ENCODE data around the gene PLXNA2. TPM values are rescaled to one million over a fixed set of nuclear protein-coding genes. Genes with fewer than 3 reads are reported as not detected.

PLXNA2 gene
- polyA plus RNA-seq, 2 of the 4 experiments (the other 2 are of a cell fraction): 0.36 to 0.87 TPM

DNA sequence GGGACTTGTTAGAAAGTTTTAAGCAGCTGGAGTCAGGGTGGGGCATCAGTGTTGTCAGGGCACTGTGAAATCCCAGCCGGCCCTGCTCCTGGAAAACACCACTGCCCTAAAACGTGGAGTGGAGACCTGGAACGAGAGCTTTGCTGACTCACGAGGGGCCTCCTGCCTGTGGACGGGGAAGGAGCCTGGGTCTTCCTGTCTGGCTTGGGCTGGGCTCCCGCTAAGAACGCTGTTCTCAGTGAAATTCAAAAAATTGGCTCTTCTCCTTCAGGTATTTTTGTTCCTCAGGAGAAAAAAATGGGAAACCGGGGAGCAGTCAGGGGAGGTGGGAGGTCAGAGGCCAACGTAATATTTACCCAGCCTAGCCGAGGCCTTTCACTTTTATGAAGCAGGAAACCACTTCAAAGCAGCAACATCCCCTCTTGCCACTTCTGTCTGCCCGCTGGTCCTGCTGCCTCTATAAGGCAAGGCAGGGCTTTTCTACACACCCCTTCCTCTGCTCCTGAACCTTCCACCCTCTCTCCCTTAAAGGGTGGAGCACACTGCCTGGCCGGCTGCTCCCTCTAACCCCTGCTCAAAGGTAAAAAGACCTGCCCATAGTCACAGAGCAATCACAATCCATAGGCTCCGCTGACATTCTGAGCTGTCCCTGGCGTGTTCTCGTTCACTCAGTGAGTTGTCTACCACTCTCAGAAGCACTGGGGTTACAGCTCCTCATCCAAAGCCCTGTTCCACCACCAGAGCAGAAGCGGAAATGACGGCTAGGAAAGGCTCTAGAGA lies 8.0 kb downstream of the PLXNA2 start:
- Histone ChIP-seq H3K4me3 (no peak overlapping the region), H3K4me1 (peaks cover 18% of the 10 kb centered on the region), H3K4me2 (no peak overlapping the region), H3K9me3 (no peaks in the 10 kb centered on the region), H3K27ac (no peak overlapping the region)
- no peak for DNase-seq (ENCODE audit: low read depth in 1 of 2, low spot score in 1 of 2)
- CTCF ChIA-PET: interaction anchor here (1.2 to 15.6 kb wide), 10 partner anchors 8 to 214 kb away, joined by 3 to 417 read pairs (median 29); partner anchors contain the start of gene PLXNA2
- FAIRE-seq: no peak
- POLR2A ChIA-PET: no interaction called here
- TF ChIP-seq CHD2 (IDR thresholded peaks at IDR 0.05; ENCODE audit: low read length, partially characterized antibody): no peak
- no peak for TF ChIP-seq GATA3 (IDR thresholded peaks at IDR 0.05; ENCODE audit: borderline replicate concordance)
- no peak for TF ChIP-seq HDAC2 (IDR thresholded peaks at IDR 0.05)
- no peak for TF ChIP-seq SMC3 (IDR thresholded peaks at IDR 0.05)
- TF ChIP-seq MAZ (IDR thresholded peaks at IDR 0.05; ENCODE audit: borderline replicate concordance, low read depth, low read length): no peak
- TF ChIP-seq, protein P1, sequence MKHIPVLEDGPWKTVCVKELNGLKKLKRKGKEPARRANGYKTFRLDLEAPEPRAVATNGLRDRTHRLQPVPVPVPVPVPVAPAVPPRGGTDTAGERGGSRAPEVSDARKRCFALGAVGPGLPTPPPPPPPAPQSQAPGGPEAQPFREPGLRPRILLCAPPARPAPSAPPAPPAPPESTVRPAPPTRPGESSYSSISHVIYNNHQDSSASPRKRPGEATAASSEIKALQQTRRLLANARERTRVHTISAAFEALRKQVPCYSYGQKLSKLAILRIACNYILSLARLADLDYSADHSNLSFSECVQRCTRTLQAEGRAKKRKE (CRISPR knock-in tag; IDR thresholded peaks at IDR 0.05; ENCODE audit: low read depth): no peak
- WGBS (ENCODE audit: missing lambda C conversion rate): 78% methylated on average over 17 of the region's 17 CpGs
- no peak for ATAC-seq

DNA sequence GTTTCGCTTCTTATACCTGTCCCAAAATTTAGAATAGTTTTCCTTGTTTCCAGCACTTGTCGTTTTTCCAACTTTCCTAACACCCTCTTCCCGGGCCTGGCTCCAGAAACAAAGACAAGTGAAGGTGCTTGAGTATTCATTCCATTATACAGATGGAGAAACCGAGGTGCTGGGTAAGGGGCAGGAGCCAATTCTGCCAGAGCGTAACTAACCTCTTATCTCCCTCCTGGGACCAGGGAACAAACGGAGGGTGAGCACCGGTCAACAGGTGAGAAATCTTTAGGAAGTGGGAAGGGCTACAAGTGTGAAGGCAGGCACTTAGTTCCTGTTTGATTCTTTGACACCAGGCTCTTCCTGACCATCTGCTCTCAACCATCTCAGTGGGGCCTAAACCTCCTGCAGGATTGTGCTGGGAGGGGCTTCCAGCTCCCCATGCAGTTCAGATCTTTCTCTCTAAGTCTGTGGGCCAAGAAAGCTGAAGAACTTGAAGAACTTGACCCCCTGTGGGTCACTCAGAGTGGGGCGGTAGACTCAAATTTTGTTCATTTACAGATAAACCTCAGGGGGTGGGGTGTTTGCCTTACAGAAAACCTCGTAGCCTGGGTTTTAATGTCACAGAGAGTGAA lies 8.7 kb downstream of the PLXNA2 start:
- WGBS (ENCODE audit: missing lambda C conversion rate): 83% methylated on average over 9 of the region's 9 CpGs
- POLR2A ChIA-PET: no interaction called here
- ATAC-seq (no peak), FAIRE-seq (no peak), DNase-seq (ENCODE audit: low read depth in 1 of 2, low spot score in 1 of 2) (no peak)
- no peaks in the 10 kb centered on the region for H3K9me3 ChIP-seq
- TF ChIP-seq CBX8 (IDR thresholded peaks at IDR 0.05) (no peak), MYC (IDR thresholded peaks at IDR 0.05; ENCODE audit: borderline replicate concordance, low read length) (no peak), HOXA7 (CRISPR knock-in tag; IDR thresholded peaks at IDR 0.05) (no peak), CHD2 (IDR thresholded peaks at IDR 0.05; ENCODE audit: low read length, partially characterized antibody) (no peak), EP300 (IDR thresholded peaks at IDR 0.05) (no peak), RAD21 (conservative IDR thresholded peaks at IDR 0.05 in 1 of 2, IDR thresholded peaks at IDR 0.05 in 1 of 2) (no peak), RNF2 (IDR thresholded peaks at IDR 0.05; ENCODE audit: borderline replicate concordance, low read depth) (no peak), MAZ (IDR thresholded peaks at IDR 0.05; ENCODE audit: borderline replicate concordance, low read depth, low read length) (no peak), PHF8 (IDR thresholded peaks at IDR 0.05; ENCODE audit: borderline replicate concordance, low read depth) (no peak), BHLHE40 (IDR thresholded peaks at IDR 0.05; ENCODE audit: low read depth, low read length) (no peak), ZSCAN20 (CRISPR knock-in tag; IDR thresholded peaks at IDR 0.05) (no peak), HDAC2 (IDR thresholded peaks at IDR 0.05) (no peak), FOXS1 (CRISPR knock-in tag; IDR thresholded peaks at IDR 0.05) (no peak)
- TF ChIP-seq, protein P2, sequence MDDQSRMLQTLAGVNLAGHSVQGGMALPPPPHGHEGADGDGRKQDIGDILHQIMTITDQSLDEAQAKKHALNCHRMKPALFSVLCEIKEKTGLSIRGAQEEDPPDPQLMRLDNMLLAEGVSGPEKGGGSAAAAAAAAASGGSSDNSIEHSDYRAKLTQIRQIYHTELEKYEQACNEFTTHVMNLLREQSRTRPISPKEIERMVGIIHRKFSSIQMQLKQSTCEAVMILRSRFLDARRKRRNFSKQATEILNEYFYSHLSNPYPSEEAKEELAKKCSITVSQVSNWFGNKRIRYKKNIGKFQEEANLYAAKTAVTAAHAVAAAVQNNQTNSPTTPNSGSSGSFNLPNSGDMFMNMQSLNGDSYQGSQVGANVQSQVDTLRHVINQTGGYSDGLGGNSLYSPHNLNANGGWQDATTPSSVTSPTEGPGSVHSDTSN (IDR thresholded peaks at IDR 0.05): no peak
- TF ChIP-seq, protein P3, sequence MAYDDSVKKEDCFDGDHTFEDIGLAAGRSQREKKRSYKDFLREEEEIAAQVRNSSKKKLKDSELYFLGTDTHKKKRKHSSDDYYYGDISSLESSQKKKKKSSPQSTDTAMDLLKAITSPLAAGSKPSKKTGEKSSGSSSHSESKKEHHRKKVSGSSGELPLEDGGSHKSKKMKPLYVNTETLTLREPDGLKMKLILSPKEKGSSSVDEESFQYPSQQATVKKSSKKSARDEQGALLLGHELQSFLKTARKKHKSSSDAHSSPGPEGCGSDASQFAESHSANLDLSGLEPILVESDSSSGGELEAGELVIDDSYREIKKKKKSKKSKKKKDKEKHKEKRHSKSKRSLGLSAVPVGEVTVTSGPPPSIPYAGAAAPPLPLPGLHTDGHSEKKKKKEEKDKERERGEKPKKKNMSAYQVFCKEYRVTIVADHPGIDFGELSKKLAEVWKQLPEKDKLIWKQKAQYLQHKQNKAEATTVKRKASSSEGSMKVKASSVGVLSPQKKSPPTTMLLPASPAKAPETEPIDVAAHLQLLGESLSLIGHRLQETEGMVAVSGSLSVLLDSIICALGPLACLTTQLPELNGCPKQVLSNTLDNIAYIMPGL (CRISPR knock-in tag; IDR thresholded peaks at IDR 0.05; ENCODE audit: borderline replicate concordance): no peak
- TF ChIP-seq, protein P4, sequence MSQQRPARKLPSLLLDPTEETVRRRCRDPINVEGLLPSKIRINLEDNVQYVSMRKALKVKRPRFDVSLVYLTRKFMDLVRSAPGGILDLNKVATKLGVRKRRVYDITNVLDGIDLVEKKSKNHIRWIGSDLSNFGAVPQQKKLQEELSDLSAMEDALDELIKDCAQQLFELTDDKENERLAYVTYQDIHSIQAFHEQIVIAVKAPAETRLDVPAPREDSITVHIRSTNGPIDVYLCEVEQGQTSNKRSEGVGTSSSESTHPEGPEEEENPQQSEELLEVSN (IDR thresholded peaks at IDR 0.05; ENCODE audit: borderline replicate concordance, low read depth): no peak
- TF ChIP-seq, protein P5, sequence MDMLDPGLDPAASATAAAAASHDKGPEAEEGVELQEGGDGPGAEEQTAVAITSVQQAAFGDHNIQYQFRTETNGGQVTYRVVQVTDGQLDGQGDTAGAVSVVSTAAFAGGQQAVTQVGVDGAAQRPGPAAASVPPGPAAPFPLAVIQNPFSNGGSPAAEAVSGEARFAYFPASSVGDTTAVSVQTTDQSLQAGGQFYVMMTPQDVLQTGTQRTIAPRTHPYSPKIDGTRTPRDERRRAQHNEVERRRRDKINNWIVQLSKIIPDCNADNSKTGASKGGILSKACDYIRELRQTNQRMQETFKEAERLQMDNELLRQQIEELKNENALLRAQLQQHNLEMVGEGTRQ (IDR thresholded peaks at IDR 0.05): no peak
- TF ChIP-seq, protein P6, sequence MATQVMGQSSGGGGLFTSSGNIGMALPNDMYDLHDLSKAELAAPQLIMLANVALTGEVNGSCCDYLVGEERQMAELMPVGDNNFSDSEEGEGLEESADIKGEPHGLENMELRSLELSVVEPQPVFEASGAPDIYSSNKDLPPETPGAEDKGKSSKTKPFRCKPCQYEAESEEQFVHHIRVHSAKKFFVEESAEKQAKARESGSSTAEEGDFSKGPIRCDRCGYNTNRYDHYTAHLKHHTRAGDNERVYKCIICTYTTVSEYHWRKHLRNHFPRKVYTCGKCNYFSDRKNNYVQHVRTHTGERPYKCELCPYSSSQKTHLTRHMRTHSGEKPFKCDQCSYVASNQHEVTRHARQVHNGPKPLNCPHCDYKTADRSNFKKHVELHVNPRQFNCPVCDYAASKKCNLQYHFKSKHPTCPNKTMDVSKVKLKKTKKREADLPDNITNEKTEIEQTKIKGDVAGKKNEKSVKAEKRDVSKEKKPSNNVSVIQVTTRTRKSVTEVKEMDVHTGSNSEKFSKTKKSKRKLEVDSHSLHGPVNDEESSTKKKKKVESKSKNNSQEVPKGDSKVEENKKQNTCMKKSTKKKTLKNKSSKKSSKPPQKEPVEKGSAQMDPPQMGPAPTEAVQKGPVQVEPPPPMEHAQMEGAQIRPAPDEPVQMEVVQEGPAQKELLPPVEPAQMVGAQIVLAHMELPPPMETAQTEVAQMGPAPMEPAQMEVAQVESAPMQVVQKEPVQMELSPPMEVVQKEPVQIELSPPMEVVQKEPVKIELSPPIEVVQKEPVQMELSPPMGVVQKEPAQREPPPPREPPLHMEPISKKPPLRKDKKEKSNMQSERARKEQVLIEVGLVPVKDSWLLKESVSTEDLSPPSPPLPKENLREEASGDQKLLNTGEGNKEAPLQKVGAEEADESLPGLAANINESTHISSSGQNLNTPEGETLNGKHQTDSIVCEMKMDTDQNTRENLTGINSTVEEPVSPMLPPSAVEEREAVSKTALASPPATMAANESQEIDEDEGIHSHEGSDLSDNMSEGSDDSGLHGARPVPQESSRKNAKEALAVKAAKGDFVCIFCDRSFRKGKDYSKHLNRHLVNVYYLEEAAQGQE (IDR thresholded peaks at IDR 0.05): no peak
- H3K4me1 ChIP-seq: peaks cover 17% of the 10 kb centered on the region
- H3K4me2 ChIP-seq: no peak overlapping the region
- H3K4me3 ChIP-seq: no peak overlapping the region
- no peak overlapping the region for H3K27ac ChIP-seq
- CTCF ChIA-PET: interaction anchor here (1.3 to 15.6 kb wide), 5 partner anchors 9 to 213 kb away, joined by 4 to 417 read pairs (median 35); partner anchors contain the start of gene PLXNA2
